Panc1 (cell line): ENCODE measurements around the gene SFMBT1. TPM values are rescaled to one million over a fixed set of nuclear protein-coding genes. Genes with fewer than 3 reads are reported as not detected.

Experiments used
- ATAC-seq: fragments of 200-7000 bp; cut with Tn5 transposase; 2 replicates; pipeline ENCODE4 v1.9.1; 2020; ENCODE audit warnings: mild to moderate bottlenecking, moderate library complexity
- BruUV-seq: library from RNA; stranded (reverse); fragments of 400-500 nt; replicated peaks from 2 replicates; lab custom pipeline; 2021; lab: Mats Ljungman, UMichigan
- CTCF ChIA-PET: fragments of 300-600 bp; sonication (Branson Sonifier 250); formaldehyde crosslinking; loops from one replicate; lab custom pipeline; 2022; ENCODE audit warnings: antibody characterized with exemption; lab: Charles Lee
- POLR2A ChIA-PET: fragments of 300-600 bp; sonication (Branson Sonifier 250); formaldehyde crosslinking; loops from one replicate; lab custom pipeline; 2022; ENCODE audit warnings: antibody characterized with exemption; lab: Charles Lee
- DNase-seq: peaks from one replicate; pipeline ENCODE4 v3.0.0-alpha.2; 2010; ENCODE audit warnings: low read depth, low spot score
- H3K27ac ChIP-seq: 2 replicates; pipeline ENCODE4 v1.5.1; 2011; ENCODE audit warnings: mild to moderate bottlenecking, low read length, inconsistent platforms
- H3K27me3 ChIP-seq: fragments of 200-500 bp; sonication (Bioruptor generic); 2 replicates; pipeline ENCODE4 v1.6.0; 2014; ENCODE audit warnings: low read length, inconsistent platforms; ENCODE audit not compliant: control insufficient read depth, insufficient read depth
- H3K36me3 ChIP-seq: fragments of 200-500 bp; sonication (Bioruptor generic); 2 replicates; pipeline ENCODE4 v1.5.1; 2014; ENCODE audit warnings: inconsistent platforms, mild to moderate bottlenecking, low read length, moderate library complexity; ENCODE audit not compliant: control insufficient read depth, insufficient read depth
- H3K4me1 ChIP-seq: 2 replicates; pipeline ENCODE4 v1.5.1; 2011; ENCODE audit warnings: inconsistent platforms, mild to moderate bottlenecking, low read length, moderate library complexity; ENCODE audit not compliant: control insufficient read depth, insufficient read depth
- H3K4me3 ChIP-seq, 2 experiments: 2 replicates each; pipeline ENCODE4 v1.5.1; 2011 to 2012; ENCODE audit warnings: low read depth in 2 of 2, low read length in 2 of 2, mild to moderate bottlenecking in 2 of 2, inconsistent platforms in 1 of 2, moderate library complexity in 1 of 2
- H3K9me3 ChIP-seq: fragments of 200-500 bp; sonication (Bioruptor generic); 2 replicates; pipeline ENCODE4 v1.5.1; 2014; ENCODE audit warnings: low read depth, mild to moderate bottlenecking, inconsistent platforms, low read length, moderate library complexity; ENCODE audit not compliant: control insufficient read depth, insufficient read depth
- POLR2AphosphoS5 ChIP-seq: IDR thresholded peaks from 2 replicates; pipeline ENCODE4 v1.6.1; 2012; ENCODE audit warnings: mild to moderate bottlenecking, low read depth, low read length, moderate library complexity
- SIN3A ChIP-seq: IDR thresholded peaks from 2 replicates; pipeline ENCODE4 v1.6.1; 2012; ENCODE audit warnings: low read depth, mild to moderate bottlenecking, low read length, moderate library complexity, borderline replicate concordance; ENCODE audit not compliant: insufficient read depth
- TCF7L2 ChIP-seq: IDR thresholded peaks from 2 replicates; pipeline ENCODE4 v1.6.1; 2011; ENCODE audit warnings: mild to moderate bottlenecking, low read depth, low read length, inconsistent platforms
- in situ Hi-C: cut with HindIII; loops from 2 replicates; pipeline ENCODE4 v1.10.0; 2016; ENCODE audit warnings: low sequenced_read_pairs, low pct_unique_long_range_greater_than_20kb
- intact Hi-C: fragments of 100-400 bp; cut with micrococcal nuclease; formaldehyde crosslinking; loops from one replicate; pipeline ENCODE4 v1.10.0; 2022; ENCODE audit not compliant: unreplicated experiment
- total RNA-seq: library from RNA; stranded (reverse); gene quantifications from one replicate; pipeline ENCODE4 v1.2.1, GENCODE V29; 2021; ENCODE audit not compliant: unreplicated experiment
- TF ChIP-seq, protein P1 (sequence below), 2 experiments: IDR thresholded peaks; 2 replicates each; pipeline ENCODE4 v1.6.1; 2011 to 2012; ENCODE audit warnings: low read depth in 2 of 2, control low read depth in 1 of 2, low read length in 1 of 2, mild to moderate bottlenecking in 1 of 2, moderate library complexity in 1 of 2; ENCODE audit not compliant: insufficient read depth in 1 of 2

Gene SFMBT1
- total RNA-seq, 1 experiment from 2014 or later, result 24.4 TPM

DNA sequence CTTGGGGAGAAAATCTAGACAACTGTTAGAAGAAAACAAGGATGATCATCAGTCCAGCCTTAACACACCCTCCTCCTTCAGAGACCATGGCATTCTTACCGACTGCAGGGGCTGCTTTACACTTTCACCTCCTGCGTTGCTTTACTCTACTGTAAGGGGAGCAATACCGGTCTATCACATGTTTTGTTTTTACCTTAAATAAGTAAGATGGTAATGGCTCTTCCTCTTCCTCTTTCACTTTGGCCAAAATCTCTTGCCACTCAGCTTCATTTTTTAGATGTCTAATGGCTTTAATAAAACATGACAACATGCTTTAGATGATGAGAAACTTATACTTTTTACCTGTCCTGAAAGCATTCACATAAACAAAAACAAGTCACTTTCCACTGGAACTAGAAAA lies 115.1 kb downstream of the SFMBT1 start:
- intact Hi-C loops (no loop called here), in situ Hi-C loops (no loop called here)
- Histone ChIP-seq H3K4me3 (no peak overlapping the region), H3K9me3 (no peaks in the 10 kb centered on the region), H3K4me1 (no peaks in the 10 kb centered on the region), H3K36me3 (no peaks in the 10 kb centered on the region; the same call in 1 of the 2 replicates), H3K27me3 (no peaks in the 10 kb centered on the region), H3K27ac (no peak overlapping the region)
- ChIA-PET POLR2A (no interaction called here), CTCF (no interaction called here)
- DNase-seq, result no peak
- TF ChIP-seq POLR2AphosphoS5, result no peak
- no peak for TF ChIP-seq TCF7L2
- no TSS peak for BruUV-seq
- ATAC-seq, result no peak

DNA sequence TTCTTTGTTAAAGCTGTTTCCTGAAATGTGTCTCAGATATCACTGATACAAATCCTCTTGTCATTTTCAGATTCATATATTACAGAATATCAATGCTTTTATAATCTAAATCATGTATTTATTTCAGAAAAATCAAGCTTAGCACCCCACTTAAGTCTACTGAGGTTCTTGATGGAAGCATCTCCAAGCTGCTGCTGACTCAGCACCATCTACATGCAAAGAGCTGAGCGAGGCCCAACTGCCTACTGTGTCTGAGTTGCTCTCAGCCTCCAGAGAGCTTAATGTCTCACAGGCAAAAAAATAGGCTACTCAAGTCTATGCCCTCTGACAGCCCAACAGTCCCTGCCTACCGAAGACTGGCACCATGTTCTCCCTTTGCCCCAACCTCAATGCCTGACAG lies 119.3 kb downstream of the SFMBT1 start:
- Histone ChIP-seq H3K4me3 (no peak overlapping the region), H3K27ac (no peak overlapping the region), H3K27me3 (no peaks in the 10 kb centered on the region), H3K4me1 (no peaks in the 10 kb centered on the region), H3K9me3 (no peaks in the 10 kb centered on the region), H3K36me3 (peaks cover 5% of the 10 kb centered on the region; the same call in 1 of the 2 replicates)
- ChIA-PET CTCF (interaction anchor here (0.6 kb wide), 1 partner anchor 8 kb away, joined by 3 read pairs; no protein-coding TSS in a partner anchor), POLR2A (no interaction called here)
- DNase-seq (no peak), ATAC-seq (no peak)
- no TSS peak for BruUV-seq
- in situ Hi-C loops, result no loop called here
- intact Hi-C loops, result no loop called here
- no peak for TF ChIP-seq POLR2AphosphoS5
- TF ChIP-seq SIN3A, result no peak
- TF ChIP-seq, protein P1, sequence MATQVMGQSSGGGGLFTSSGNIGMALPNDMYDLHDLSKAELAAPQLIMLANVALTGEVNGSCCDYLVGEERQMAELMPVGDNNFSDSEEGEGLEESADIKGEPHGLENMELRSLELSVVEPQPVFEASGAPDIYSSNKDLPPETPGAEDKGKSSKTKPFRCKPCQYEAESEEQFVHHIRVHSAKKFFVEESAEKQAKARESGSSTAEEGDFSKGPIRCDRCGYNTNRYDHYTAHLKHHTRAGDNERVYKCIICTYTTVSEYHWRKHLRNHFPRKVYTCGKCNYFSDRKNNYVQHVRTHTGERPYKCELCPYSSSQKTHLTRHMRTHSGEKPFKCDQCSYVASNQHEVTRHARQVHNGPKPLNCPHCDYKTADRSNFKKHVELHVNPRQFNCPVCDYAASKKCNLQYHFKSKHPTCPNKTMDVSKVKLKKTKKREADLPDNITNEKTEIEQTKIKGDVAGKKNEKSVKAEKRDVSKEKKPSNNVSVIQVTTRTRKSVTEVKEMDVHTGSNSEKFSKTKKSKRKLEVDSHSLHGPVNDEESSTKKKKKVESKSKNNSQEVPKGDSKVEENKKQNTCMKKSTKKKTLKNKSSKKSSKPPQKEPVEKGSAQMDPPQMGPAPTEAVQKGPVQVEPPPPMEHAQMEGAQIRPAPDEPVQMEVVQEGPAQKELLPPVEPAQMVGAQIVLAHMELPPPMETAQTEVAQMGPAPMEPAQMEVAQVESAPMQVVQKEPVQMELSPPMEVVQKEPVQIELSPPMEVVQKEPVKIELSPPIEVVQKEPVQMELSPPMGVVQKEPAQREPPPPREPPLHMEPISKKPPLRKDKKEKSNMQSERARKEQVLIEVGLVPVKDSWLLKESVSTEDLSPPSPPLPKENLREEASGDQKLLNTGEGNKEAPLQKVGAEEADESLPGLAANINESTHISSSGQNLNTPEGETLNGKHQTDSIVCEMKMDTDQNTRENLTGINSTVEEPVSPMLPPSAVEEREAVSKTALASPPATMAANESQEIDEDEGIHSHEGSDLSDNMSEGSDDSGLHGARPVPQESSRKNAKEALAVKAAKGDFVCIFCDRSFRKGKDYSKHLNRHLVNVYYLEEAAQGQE (IDR thresholded peaks at IDR 0.05; ENCODE audit: insufficient read depth in 1 of 2, low read depth in 2 of 2, low read length in 1 of 2), result no peak
- TF ChIP-seq TCF7L2, result no peak

DNA sequence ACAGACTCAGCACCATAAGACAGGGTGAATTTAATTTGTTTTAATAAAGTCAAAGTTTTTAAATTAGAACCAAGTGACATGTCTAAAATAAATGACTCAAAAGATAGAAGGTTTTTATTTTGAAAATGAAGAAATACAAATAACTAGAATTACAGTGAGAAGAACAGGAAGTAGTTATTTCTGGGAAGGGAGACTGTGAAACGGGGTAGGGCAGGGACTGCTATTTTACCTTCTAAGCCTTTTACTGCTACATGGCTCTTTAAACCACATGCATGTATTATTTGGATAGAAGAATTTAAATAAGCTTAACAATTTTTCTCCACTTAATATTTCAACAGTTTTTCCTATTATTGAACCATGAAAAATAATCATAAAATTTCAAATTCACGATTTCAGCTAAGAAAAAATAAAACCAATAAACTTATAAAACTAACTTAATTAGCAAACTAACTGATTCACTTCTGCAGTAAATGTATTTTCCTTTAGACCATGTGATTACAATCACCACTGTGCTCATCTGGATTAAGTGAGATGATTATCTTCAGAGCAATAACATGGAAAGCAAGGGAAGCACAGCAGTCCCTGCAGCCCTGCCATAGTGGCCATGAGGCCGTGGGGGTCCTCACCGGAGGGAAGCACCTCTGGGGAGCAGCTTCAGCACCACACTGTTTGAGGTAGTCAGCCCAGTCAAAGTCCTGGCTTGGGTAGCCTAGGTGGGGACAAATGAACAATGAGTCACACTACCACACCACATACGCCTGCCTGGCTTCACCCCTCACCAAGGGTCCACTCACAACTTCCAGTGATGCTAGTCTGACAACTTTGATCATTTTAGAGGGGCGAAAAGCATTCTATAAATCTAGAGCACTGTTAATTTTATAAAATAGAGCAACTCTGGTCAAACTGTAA lies 120.2 kb downstream of the SFMBT1 start:
- in situ Hi-C loops, result no loop called here
- no TSS peak for BruUV-seq
- no peak for DNase-seq
- Histone ChIP-seq H3K27ac (no peak overlapping the region), H3K9me3 (no peaks in the 10 kb centered on the region), H3K4me3 (no peak overlapping the region), H3K36me3 (peaks cover 5% of the 10 kb centered on the region; the same call in 1 of the 2 replicates), H3K4me1 (no peaks in the 10 kb centered on the region), H3K27me3 (no peaks in the 10 kb centered on the region)
- POLR2A ChIA-PET, result no interaction called here
- ATAC-seq, result no peak
- TF ChIP-seq, protein P1 (IDR thresholded peaks at IDR 0.05; ENCODE audit: insufficient read depth in 1 of 2, low read depth in 2 of 2, low read length in 1 of 2), result no peak
- CTCF ChIA-PET, result no interaction called here
- intact Hi-C loops, result no loop called here
